GM18511 (cell line): ENCODE results near the gene C2orf72.

Source experiments
- ATAC-seq: cut with Tn5 transposase; IDR thresholded peaks from one replicate; pipeline ENCODE4 v1.9.1; 2021; ENCODE audit warnings: mild to moderate bottlenecking, moderate library complexity; ENCODE audit not compliant: unreplicated experiment

Gene C2orf72

GRCh38 chr2:231041061-231041689 lies 3.9 kb downstream of the C2orf72 start:
- no peak for ATAC-seq

GRCh38 chr2:231043796-231044195 lies 6.5 kb downstream of the C2orf72 start:
- ATAC-seq, result no peak

GRCh38 chr2:231046916-231047273 lies 9.6 kb downstream of the C2orf72 start:
- ATAC-seq, result no peak

GRCh38 chr2:231047274-231047922 lies 10.1 kb downstream of the C2orf72 start:
- no peak for ATAC-seq

- no peak for ATAC-seq
Measured at GRCh38 chr2:231047923-231048915, 10.9 kb downstream of the C2orf72 start.

GRCh38 chr2:231049286-231050017 lies 12.1 kb downstream of the C2orf72 start:
- no peak for ATAC-seq

- no peak for ATAC-seq
Measured at GRCh38 chr2:231050018-231050901, 12.9 kb downstream of the C2orf72 start.

GRCh38 chr2:231051116-231051515 lies 13.8 kb downstream of the C2orf72 start:
- no peak for ATAC-seq

- ATAC-seq, result peak; percentile 72
Measured at GRCh38 chr2:231052494-231053451, 15.4 kb downstream of the C2orf72 start.

- ATAC-seq, result no peak
Measured at GRCh38 chr2:231053846-231054245, 16.5 kb downstream of the C2orf72 start.

- ATAC-seq, result peak; percentile 77
Measured at GRCh38 chr2:231056453-231057416, 19.4 kb downstream of the C2orf72 start, which contains the start of gene PSMD1. Gene PSMD1, plus strand, starts transcription at chr2:231056867. Its CDS starts 159 bp downstream, at chr2:231057026.

- ATAC-seq, result no peak
Measured at GRCh38 chr2:231057590-231057989, 20.3 kb downstream of the C2orf72 start.

GRCh38 chr2:231058761-231059550 lies 21.6 kb downstream of the C2orf72 start:
- no peak for ATAC-seq

- no peak for ATAC-seq
Measured at GRCh38 chr2:231059756-231060155, 22.4 kb downstream of the C2orf72 start.

- no peak for ATAC-seq
Measured at GRCh38 chr2:231062776-231063175, 25.5 kb downstream of the C2orf72 start.

- ATAC-seq, result no peak
Measured at GRCh38 chr2:231063347-231063746, 26.0 kb downstream of the C2orf72 start.

- no peak for ATAC-seq
Measured at GRCh38 chr2:231065966-231066365, 28.6 kb downstream of the C2orf72 start.
